ENCODE measurements around the gene INAFM1. TPM values are rescaled to one million over a fixed set of nuclear protein-coding genes. Genes with fewer than 3 reads are reported as not detected.
A peak's percentile ranks its signal among the peaks of the same experiment; 100 is the strongest.

Gene INAFM1
- total and polyA plus RNA-seq, 3 donors from 2014 or later: 9.0 to 29.5 (median 20.8) TPM

DNA sequence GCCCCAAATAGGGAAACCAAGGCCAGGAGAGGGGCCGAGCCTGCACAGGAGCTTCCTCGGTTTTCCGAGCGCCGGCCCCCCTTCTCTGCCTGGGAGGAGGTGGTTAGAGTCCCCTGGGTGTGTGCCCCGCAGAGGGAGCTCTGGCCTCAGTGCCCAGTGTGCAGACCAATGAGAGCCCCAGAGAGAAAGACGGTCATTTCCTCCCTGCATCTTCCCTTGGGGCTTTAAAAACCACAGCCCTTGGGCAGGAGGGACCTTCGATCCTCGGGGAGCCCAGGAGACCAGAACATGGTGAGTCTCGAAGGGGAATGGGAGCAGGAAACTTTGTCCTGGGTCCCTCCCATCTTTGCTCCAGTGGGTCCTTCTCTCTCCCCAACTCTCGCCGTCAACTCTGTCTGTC lies 34.9 kb downstream of the INAFM1 start, which contains the start of gene C5AR1:
C5AR1 (plus strand) TSS at position 254 of the 400 bp plus-strand sequence; CDS start at position 289, 35 bp downstream.
- peak within 1 kb of the TSS in 1 of 2 donors; percentile 17 for H3K4me3 ChIP-seq
- DNase-seq: peak; percentile 34

DNA sequence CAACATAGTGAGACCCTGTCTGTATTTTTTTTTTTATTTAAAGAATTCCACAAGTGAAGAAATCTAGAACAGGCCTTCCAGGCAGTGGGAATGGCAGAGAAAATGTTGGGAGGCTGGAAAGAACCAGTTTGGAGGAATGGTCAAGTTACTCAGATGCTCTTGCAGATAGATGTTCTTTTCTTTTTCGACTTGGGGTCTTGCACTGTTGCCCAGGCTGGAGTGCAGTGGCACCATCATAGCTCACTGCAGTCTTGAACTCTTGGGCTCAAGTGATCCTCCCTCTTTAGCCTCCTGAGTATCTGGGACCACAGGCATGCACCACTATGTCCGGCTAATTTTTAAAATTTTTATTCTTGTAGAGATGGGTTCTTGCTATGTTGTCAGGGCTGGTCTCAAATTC lies 35.6 kb downstream of the INAFM1 start:
- peak overlapping the region in 1 of 2 donors; percentile 32 for H3K27ac ChIP-seq
- H3K4me1 ChIP-seq: no peaks in the 10 kb centered on the region
- H3K36me3 ChIP-seq (ENCODE audit: low read depth, missing control alignments): no peaks in the 10 kb centered on the region
- 88% methylated on average over 2 of the region's 2 CpGs for WGBS, 2 donors
- no peaks in the 10 kb centered on the region for H3K9me3 ChIP-seq
- intact Hi-C loops (cut with DNase I; ENCODE audit: low total_unique reads): no loop called here
- no peaks in the 10 kb centered on the region for H3K27me3 ChIP-seq
- TF ChIP-seq POLR2A (IDR thresholded peaks at IDR 0.05) (no peak), CTCF (IDR thresholded peaks at IDR 0.05) (no peak)
- no peak for DNase-seq
- peak overlapping the region in 1 of 2 donors; percentile 17 for H3K4me3 ChIP-seq

More for the DNA sequence above, 34.9 kb downstream of the INAFM1 start, which contains the start of gene C5AR1:
- WGBS, 2 donors: 56 to 64% methylated on average over 12 of the region's 12 CpGs
- Histone ChIP-seq H3K9me3 (no peaks in the 10 kb centered on the region), H3K4me1 (no peaks in the 10 kb centered on the region), H3K36me3 (ENCODE audit: low read depth, missing control alignments) (no peaks in the 10 kb centered on the region), H3K27me3 (no peaks in the 10 kb centered on the region), H3K27ac (peak within 1 kb of the TSS in 1 of 2 donors; percentile 32)
- intact Hi-C loops (cut with DNase I; ENCODE audit: low total_unique reads): no loop called here
- TF ChIP-seq CTCF (IDR thresholded peaks at IDR 0.05) (no peak), POLR2A (IDR thresholded peaks at IDR 0.05) (no peak)

GRCh38 chr19:47310819-47311218 lies 36.1 kb downstream of the INAFM1 start:
- no peaks in the 10 kb centered on the region for H3K4me1 ChIP-seq
- H3K9me3 ChIP-seq: no peaks in the 10 kb centered on the region
- H3K36me3 ChIP-seq (ENCODE audit: low read depth, missing control alignments): no peaks in the 10 kb centered on the region
- DNase-seq: peak; percentile 28
- TF ChIP-seq CTCF (IDR thresholded peaks at IDR 0.05): no peak
- no peak for TF ChIP-seq POLR2A (IDR thresholded peaks at IDR 0.05)
- no peak overlapping the region for H3K4me3 ChIP-seq
- H3K27me3 ChIP-seq: no peaks in the 10 kb centered on the region
- 33 to 47% methylated on average over 5 of the region's 5 CpGs for WGBS, 2 donors
- H3K27ac ChIP-seq: peak overlapping the region in 1 of 2 donors; percentile 3
- intact Hi-C loops (cut with DNase I; ENCODE audit: low total_unique reads): no loop called here

- H3K36me3 ChIP-seq (ENCODE audit: low read depth, missing control alignments): no peaks in the 10 kb centered on the region
- WGBS, 2 donors: 84% methylated on average over 5 of the region's 5 CpGs
- TF ChIP-seq POLR2A (IDR thresholded peaks at IDR 0.05): no peak
- TF ChIP-seq CTCF (IDR thresholded peaks at IDR 0.05): no peak
- no peaks in the 10 kb centered on the region for H3K4me1 ChIP-seq
- H3K27ac ChIP-seq: no peak overlapping the region
- no peaks in the 10 kb centered on the region for H3K9me3 ChIP-seq
- H3K4me3 ChIP-seq: no peak overlapping the region
- no peak for DNase-seq
- no peaks in the 10 kb centered on the region for H3K27me3 ChIP-seq
- intact Hi-C loops (cut with DNase I; ENCODE audit: low total_unique reads): no loop called here
Measured at GRCh38 chr19:47312366-47313006, 37.8 kb downstream of the INAFM1 start.

Data from testis (tissue), 3 donors.